Measurements from ENCODE around the gene RHOH.
"Not testable (repeated sequence)": the region's sequence is repeated elsewhere in the genome, so short reads cannot be mapped to it uniquely, and the experiment has no call there.

The RHOH gene

GRCh38 chr4:40294339-40294738 lies 97.5 kb downstream of the RHOH start:
- Histone ChIP-seq H3K36me3 (ENCODE audit: control insufficient read depth, low read depth, low read length) (no peaks in the 10 kb centered on the region), H3K9me3 (ENCODE audit: control insufficient read depth, low read depth, low read length) (peaks cover 5% of the 10 kb centered on the region), H3K9ac (ENCODE audit: low read length) (no peak overlapping the region), H3K4me1 (ENCODE audit: control insufficient read depth, low read depth, low read length) (peaks cover 4% of the 10 kb centered on the region), H3K27me3 (ENCODE audit: control insufficient read depth, insufficient read depth, low read length) (no peaks in the 10 kb centered on the region), H3K4me3 (ENCODE audit: low read length) (no peak overlapping the region), H3K27ac (ENCODE audit: low read length) (no peak overlapping the region)

- H3K27ac ChIP-seq (ENCODE audit: low read length); H3K9me3 ChIP-seq (ENCODE audit: control insufficient read depth, low read depth, low read length); H3K4me3 ChIP-seq (ENCODE audit: low read length); H3K9ac ChIP-seq (ENCODE audit: low read length); H3K4me1 ChIP-seq (ENCODE audit: control insufficient read depth, low read depth, low read length); H3K36me3 ChIP-seq (ENCODE audit: control insufficient read depth, low read depth, low read length); H3K27me3 ChIP-seq (ENCODE audit: control insufficient read depth, insufficient read depth, low read length): not testable (repeated sequence)
These were observed 98.2 kb downstream of the RHOH start for GRCh38 chr4:40295030-40295429.

- H3K4me3 ChIP-seq (ENCODE audit: low read length), result no peak overlapping the region
- no peaks in the 10 kb centered on the region for H3K4me1 ChIP-seq (ENCODE audit: control insufficient read depth, low read depth, low read length)
- H3K9ac ChIP-seq (ENCODE audit: low read length), result no peak overlapping the region
- peaks cover 5% of the 10 kb centered on the region for H3K9me3 ChIP-seq (ENCODE audit: control insufficient read depth, low read depth, low read length)
- no peak overlapping the region for H3K27ac ChIP-seq (ENCODE audit: low read length)
- no peaks in the 10 kb centered on the region for H3K27me3 ChIP-seq (ENCODE audit: control insufficient read depth, insufficient read depth, low read length)
- H3K36me3 ChIP-seq (ENCODE audit: control insufficient read depth, low read depth, low read length), result no peaks in the 10 kb centered on the region
These were observed 98.7 kb downstream of the RHOH start for GRCh38 chr4:40295572-40295971.
